OCI-LY1 (cell line): Measurements from ENCODE around the gene SPRTN.

Source experiments
- H2AFZ ChIP-seq: fragments of 200-600 bp; sonication (generic), shearing (Covaris generic); 2 replicates; pipeline ENCODE4 v1.6.0; 2014; ENCODE audit warnings: antibody characterized with exemption, mild to moderate bottlenecking, low read length
- H3F3A ChIP-seq: fragments of 200-600 bp; sonication (generic), shearing (Covaris generic); 2 replicates; pipeline ENCODE4 v1.6.0; 2014; ENCODE audit warnings: mild to moderate bottlenecking, antibody characterized with exemption, low read length, moderate library complexity; ENCODE audit not compliant: insufficient read depth
- H3K27ac ChIP-seq: fragments of 200-600 bp; sonication (generic); 2 replicates; pipeline ENCODE4 v1.5.1; 2014; ENCODE audit warnings: low read length, mixed run types, mild to moderate bottlenecking, low read depth; ENCODE audit not compliant: poor library complexity, severe bottlenecking
- H3K27me3 ChIP-seq: fragments of 200-600 bp; sonication (generic); 2 replicates; pipeline ENCODE4 v1.6.0; 2014; ENCODE audit warnings: antibody characterized with exemption, mild to moderate bottlenecking, low read length, moderate library complexity; ENCODE audit not compliant: insufficient read depth
- H3K36me3 ChIP-seq: fragments of 200-600 bp; sonication (generic); 2 replicates; pipeline ENCODE4 v1.6.1; 2014; ENCODE audit warnings: mild to moderate bottlenecking, antibody characterized with exemption, low read length, moderate library complexity, mixed read lengths; ENCODE audit not compliant: insufficient read depth
- H3K4me1 ChIP-seq: fragments of 200-600 bp; sonication (generic); 2 replicates; pipeline ENCODE4 v1.5.1; 2014; ENCODE audit warnings: mild to moderate bottlenecking, low read length, moderate library complexity; ENCODE audit not compliant: insufficient read depth, severe bottlenecking
- H3K4me2 ChIP-seq: fragments of 200-600 bp; sonication (generic), shearing (Covaris generic); 2 replicates; pipeline ENCODE4 v1.6.1; 2014; ENCODE audit warnings: low read length
- H3K4me3 ChIP-seq: fragments of 200-600 bp; sonication (generic); 2 replicates; pipeline ENCODE4 v1.5.1; 2014; ENCODE audit warnings: low read length, low read depth, mild to moderate bottlenecking, mixed read lengths; ENCODE audit not compliant: poor library complexity, severe bottlenecking
- H3K79me2 ChIP-seq: fragments of 200-600 bp; shearing (Covaris generic); 2 replicates; pipeline ENCODE4 v1.6.1; 2016; ENCODE audit warnings: mixed run types, low read length, mixed read lengths; ENCODE audit not compliant: insufficient read depth
- H3K9ac ChIP-seq: fragments of 200-600 bp; sonication (generic), shearing (Covaris generic); 2 replicates; pipeline ENCODE4 v1.6.1; 2014; ENCODE audit warnings: mild to moderate bottlenecking, low read length, mixed read lengths
- H3K9me2 ChIP-seq: fragments of 200-600 bp; sonication (generic), shearing (Covaris generic); 2 replicates; pipeline ENCODE4 v1.6.1; 2014; ENCODE audit warnings: low read depth, mild to moderate bottlenecking, low read length, mixed read lengths
- H3K9me3 ChIP-seq: fragments of 200-600 bp; shearing (Covaris generic); 2 replicates; pipeline ENCODE4 v1.6.1; 2014; ENCODE audit warnings: low read length, mixed read lengths
- H4K20me1 ChIP-seq: fragments of 200-600 bp; sonication (generic), shearing (Covaris generic); 2 replicates; pipeline ENCODE4 v1.6.0; 2016; ENCODE audit warnings: mild to moderate bottlenecking, low read length; ENCODE audit not compliant: insufficient read depth
- CTCF ChIP-seq: fragments of 200-600 bp; sonication (generic), shearing (Covaris generic); IDR thresholded peaks from 2 replicates; pipeline ENCODE4 v1.5.1; 2017; ENCODE audit warnings: mild to moderate bottlenecking, antibody characterized with exemption, low read length, moderate library complexity, mixed read lengths
- EZH2 ChIP-seq: fragments of 200-600 bp; sonication (generic), shearing (Covaris generic); IDR thresholded peaks from 2 replicates; pipeline ENCODE4 v1.8.0; 2017; ENCODE audit warnings: borderline replicate concordance, mixed run types, mild to moderate bottlenecking, antibody characterized with exemption, low read length, moderate library complexity, mixed read lengths

The SPRTN gene

GRCh38 chr1:231353086-231353485 is 15.0 kb downstream of the SPRTN start:
- Histone ChIP-seq H3K9me2 (no peaks in the 10 kb centered on the region), H3K4me3 (no peak overlapping the region), H3K4me2 (no peak overlapping the region), H3K36me3 (peaks cover 49% of the 10 kb centered on the region), H3K4me1 (peaks cover 6% of the 10 kb centered on the region), H3F3A (no peaks in the 10 kb centered on the region), H3K9me3 (no peaks in the 10 kb centered on the region), H4K20me1 (no peaks in the 10 kb centered on the region), H3K79me2 (no peaks in the 10 kb centered on the region), H3K27me3 (no peaks in the 10 kb centered on the region), H3K27ac (no peak overlapping the region), H3K9ac (no peak overlapping the region), H2AFZ (no peak overlapping the region)
- TF ChIP-seq CTCF (no peak), EZH2 (no peak)

GRCh38 chr1:231354330-231355020 is 16.4 kb downstream of the SPRTN start:
- Histone ChIP-seq H3K4me1 (peaks cover 6% of the 10 kb centered on the region), H3K4me3 (no peak overlapping the region), H3K27ac (no peak overlapping the region), H3K4me2 (no peak overlapping the region), H3K27me3 (no peaks in the 10 kb centered on the region), H4K20me1 (no peaks in the 10 kb centered on the region), H3K36me3 (peaks cover 37% of the 10 kb centered on the region), H3K79me2 (no peaks in the 10 kb centered on the region), H2AFZ (no peak overlapping the region), H3K9ac (no peak overlapping the region), H3K9me2 (no peaks in the 10 kb centered on the region), H3K9me3 (no peaks in the 10 kb centered on the region), H3F3A (no peaks in the 10 kb centered on the region)
- TF ChIP-seq CTCF (no peak), EZH2 (no peak)

GRCh38 chr1:231355171-231355570 is 17.1 kb downstream of the SPRTN start:
- Histone ChIP-seq H4K20me1 (no peaks in the 10 kb centered on the region), H3K27ac (no peak overlapping the region), H3K4me1 (peaks cover 6% of the 10 kb centered on the region), H3K79me2 (no peaks in the 10 kb centered on the region), H3K9me3 (no peaks in the 10 kb centered on the region), H3K36me3 (peaks cover 30% of the 10 kb centered on the region), H3F3A (no peaks in the 10 kb centered on the region), H3K9ac (no peak overlapping the region), H3K9me2 (no peaks in the 10 kb centered on the region), H3K4me3 (no peak overlapping the region), H2AFZ (no peak overlapping the region), H3K27me3 (no peaks in the 10 kb centered on the region), H3K4me2 (no peak overlapping the region)
- no peak for TF ChIP-seq CTCF
